Uterus (tissue), 4 donors: ENCODE measurements around the gene TEX10. TPM values are rescaled to one million over a fixed set of nuclear protein-coding genes. Genes with fewer than 3 reads are reported as not detected.

ENCODE experiments used
- DNase-seq, 2 donors: peaks; one replicate each; pipeline ENCODE4 v3.0.0-alpha.2; 2019 to 2020
- H3K27ac ChIP-seq, 2 donors: fragments of 200-600 bp; sonication (generic); 1 replicate in 1 of 2; 2 replicates in 1 of 2; pipeline ENCODE4 v1.5.1; 2016 to 2018
- H3K27me3 ChIP-seq, 2 donors: fragments of 200-600 bp; sonication (generic); one replicate each; pipeline ENCODE4 v1.5.1; 2018 to 2019; ENCODE audit warnings: control low read depth in 1 of 2
- H3K36me3 ChIP-seq, 2 donors: fragments of 200-600 bp; sonication (generic); one replicate each; pipeline ENCODE4 v1.5.1; 2019; ENCODE audit warnings: control low read depth in 1 of 2
- H3K4me1 ChIP-seq, 2 donors: fragments of 200-600 bp; sonication (generic); one replicate each; pipeline ENCODE4 v1.5.1; 2018 to 2019; ENCODE audit warnings: control low read depth in 1 of 2
- H3K4me3 ChIP-seq, 2 donors: fragments of 200-600 bp; sonication (generic); 1 replicate in 1 of 2; 2 replicates in 1 of 2; pipeline ENCODE4 v1.5.1; 2018 to 2019; ENCODE audit warnings: mild to moderate bottlenecking in 1 of 2
- H3K9me3 ChIP-seq, 2 donors: fragments of 200-600 bp; sonication (generic); one replicate each; pipeline ENCODE4 v1.5.1; 2019; ENCODE audit warnings: control low read depth in 1 of 2
- CTCF ChIP-seq, 4 experiments: fragments of 200-600 bp in 2 of 4; fragments of 450-650 bp in 2 of 4; sonication (generic) in 2 of 4; IDR thresholded peaks; one replicate each; pipeline ENCODE4 v1.5.1; 2016 to 2019; ENCODE audit warnings: antibody characterized with exemption in 4 of 4, mild to moderate bottlenecking in 2 of 4, moderate library complexity in 1 of 4
- POLR2A ChIP-seq, 2 donors: fragments of 450-650 bp; IDR thresholded peaks; one replicate each; pipeline ENCODE4 v1.6.1; 2016; ENCODE audit warnings: antibody characterized with exemption in 2 of 2, mild to moderate bottlenecking in 1 of 2, moderate library complexity in 1 of 2
- intact Hi-C: fragments of 100-400 bp; cut with DNase I; formaldehyde crosslinking; loops from one replicate; pipeline ENCODE4 v1.15.1; 2023; ENCODE audit warnings: low total_unique reads
- total RNA-seq, 4 donors: library from RNA; depleted of rRNA in 3 of 4; stranded (reverse); fragments of >200 nt in 3 of 4; gene quantifications; one replicate each; pipeline versions ENCODE4 v1.1.0 to v1.2.4, GENCODE V29; 2014 to 2023
- donor health status: DM: yes; HTN: yes; CAD: no.

The TEX10 gene
- total RNA-seq, 4 donors from 2014 or later = 17.9 to 48.0 (median 21.2) TPM

- TF ChIP-seq CTCF (IDR thresholded peaks at IDR 0.05) = no peak
- TF ChIP-seq POLR2A (IDR thresholded peaks at IDR 0.05) = no peak
- Histone ChIP-seq H3K27me3 (no peaks in the 10 kb centered on the region), H3K27ac (no peak overlapping the region), H3K36me3 (no peaks in the 10 kb centered on the region), H3K4me3 (no peak overlapping the region), H3K4me1 (no peaks in the 10 kb centered on the region), H3K9me3 (no peaks in the 10 kb centered on the region)
- intact Hi-C loops = no loop called here
- no peak for DNase-seq
Measured at GRCh38 chr9:100287186-100287585, 65.6 kb downstream of the TEX10 start.

- intact Hi-C loops = no loop called here
- Histone ChIP-seq H3K36me3 (no peaks in the 10 kb centered on the region), H3K27ac (no peak overlapping the region), H3K27me3 (no peaks in the 10 kb centered on the region), H3K4me1 (no peaks in the 10 kb centered on the region), H3K9me3 (no peaks in the 10 kb centered on the region), H3K4me3 (no peak overlapping the region)
- TF ChIP-seq CTCF (IDR thresholded peaks at IDR 0.05) (no peak), POLR2A (IDR thresholded peaks at IDR 0.05) (no peak)
- DNase-seq = no peak
Measured at GRCh38 chr9:100286257-100286656, 66.5 kb downstream of the TEX10 start.

- H3K36me3 ChIP-seq = no peaks in the 10 kb centered on the region
- intact Hi-C loops = no loop called here
Measured at GRCh38 chr9:100285601-100286000, 67.1 kb downstream of the TEX10 start.

GRCh38 chr9:100285080-100285479, 67.7 kb downstream of the TEX10 start:
- TF ChIP-seq CTCF (IDR thresholded peaks at IDR 0.05) (no peak), POLR2A (IDR thresholded peaks at IDR 0.05) (no peak)
- intact Hi-C loops = no loop called here
- no peaks in the 10 kb centered on the region for H3K27me3 ChIP-seq
- no peak overlapping the region for H3K27ac ChIP-seq
- no peak overlapping the region for H3K4me3 ChIP-seq
- no peak for DNase-seq
- no peaks in the 10 kb centered on the region for H3K9me3 ChIP-seq
- no peaks in the 10 kb centered on the region for H3K36me3 ChIP-seq
- no peaks in the 10 kb centered on the region for H3K4me1 ChIP-seq

More at GRCh38 chr9:100285601-100286000, 67.1 kb downstream of the TEX10 start:
- no peak overlapping the region for H3K27ac ChIP-seq
- H3K4me3 ChIP-seq = no peak overlapping the region
- no peaks in the 10 kb centered on the region for H3K4me1 ChIP-seq
- no peaks in the 10 kb centered on the region for H3K9me3 ChIP-seq
- TF ChIP-seq CTCF (IDR thresholded peaks at IDR 0.05) = no peak
- no peak for TF ChIP-seq POLR2A (IDR thresholded peaks at IDR 0.05)
- H3K27me3 ChIP-seq = no peaks in the 10 kb centered on the region
- no peak for DNase-seq

- Histone ChIP-seq H3K36me3 (no peaks in the 10 kb centered on the region), H3K27me3 (no peaks in the 10 kb centered on the region), H3K4me3 (no peak overlapping the region), H3K27ac (no peak overlapping the region), H3K9me3 (no peaks in the 10 kb centered on the region), H3K4me1 (no peaks in the 10 kb centered on the region)
- DNase-seq = no peak
- TF ChIP-seq POLR2A (IDR thresholded peaks at IDR 0.05) (no peak), CTCF (IDR thresholded peaks at IDR 0.05) (no peak)
- intact Hi-C loops = no loop called here
Measured at GRCh38 chr9:100284247-100284646, 68.5 kb downstream of the TEX10 start.
